HG02623 (cell line): ENCODE data around the gene PCBP3.
"Not testable (repeated sequence)": the region's sequence is repeated elsewhere in the genome, so short reads cannot be mapped to it uniquely, and the experiment has no call there.

Experiments
- ATAC-seq: cut with Tn5 transposase; IDR thresholded peaks from one replicate; pipeline ENCODE4 v1.9.1; 2021; ENCODE audit warnings: moderate library complexity; ENCODE audit not compliant: unreplicated experiment

Gene PCBP3

DNA sequence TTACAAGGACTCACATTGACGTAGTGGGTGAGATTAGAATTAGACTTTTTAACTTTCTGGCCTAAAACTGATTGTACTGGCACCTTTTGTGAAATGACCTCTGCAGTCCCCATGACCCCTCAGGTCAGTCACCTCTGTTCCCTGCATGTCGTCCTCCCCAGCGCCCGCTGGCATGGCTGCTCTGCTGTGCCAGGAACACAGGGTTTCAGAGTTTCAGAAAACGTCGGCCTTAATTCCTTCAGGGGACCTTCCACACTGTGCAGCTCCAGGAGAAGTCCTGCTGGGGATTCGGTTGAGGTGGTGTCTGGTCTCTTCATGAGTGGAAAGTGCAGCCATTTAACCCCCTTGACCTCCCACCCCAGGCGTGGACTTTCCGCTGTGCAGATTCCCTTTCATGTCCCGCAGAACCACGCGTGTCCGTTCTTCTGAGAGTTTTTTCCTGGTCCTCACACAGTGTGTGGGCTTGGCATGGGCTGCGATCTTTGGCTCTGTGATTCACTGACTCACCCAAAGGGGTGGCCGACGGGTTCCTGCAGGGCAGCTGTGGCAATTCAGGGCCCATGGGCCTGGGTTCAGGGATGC is 179.7 kb downstream of the PCBP3 start:
- no peak for ATAC-seq

DNA sequence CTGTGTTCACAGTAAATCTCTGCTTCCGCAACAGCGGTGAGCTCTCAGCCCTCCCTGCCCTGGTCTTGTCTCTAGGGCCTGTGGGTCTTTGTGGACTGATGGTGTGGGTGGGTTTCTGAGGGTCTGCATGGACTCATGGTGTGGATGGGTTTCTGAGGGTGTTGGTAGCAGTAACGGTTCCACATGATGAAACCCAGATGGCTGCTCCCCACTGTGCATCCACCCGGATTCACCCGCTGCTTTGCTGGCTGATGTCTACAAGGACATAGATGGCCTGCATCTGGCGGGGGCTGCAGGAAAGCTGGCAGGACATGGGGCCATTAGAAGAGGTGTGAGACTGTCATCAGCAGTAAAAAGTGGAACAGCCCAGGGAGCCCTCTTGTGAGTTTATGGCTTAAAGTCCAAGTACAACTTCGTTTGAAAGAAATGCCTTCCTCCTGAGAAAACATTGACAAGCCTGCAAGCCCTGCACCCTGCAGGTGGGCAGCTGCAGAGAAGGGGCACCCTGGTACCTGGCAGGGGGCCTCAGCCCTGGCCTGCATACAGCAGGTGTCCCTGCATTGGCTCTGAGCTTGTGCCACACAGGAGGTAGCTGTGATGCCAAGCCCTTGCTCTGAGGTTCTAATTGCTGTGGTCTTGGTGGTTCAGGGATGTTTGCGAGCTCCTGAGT is 181.2 kb downstream of the PCBP3 start:
- ATAC-seq: no peak

DNA sequence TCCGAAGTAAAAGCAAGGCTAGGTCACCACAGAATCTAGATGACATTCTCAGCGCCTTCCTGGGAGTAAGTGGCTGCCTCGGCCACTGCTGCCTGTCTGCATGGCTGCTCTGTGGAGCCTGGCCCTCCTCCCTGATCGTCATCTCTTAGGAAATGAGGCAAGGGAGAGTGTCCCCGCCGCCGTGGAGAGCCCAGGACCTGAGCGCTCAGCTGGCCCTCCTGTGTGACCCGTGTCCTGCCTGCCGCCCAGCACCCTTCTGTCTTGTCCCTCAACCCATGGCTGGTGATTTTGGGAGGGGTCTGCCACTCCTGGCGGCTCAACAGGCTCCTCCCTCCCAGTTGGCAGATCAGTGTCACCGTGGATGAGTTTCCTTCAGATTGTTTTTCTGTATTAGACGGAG is 181.7 kb downstream of the PCBP3 start:
- no peak for ATAC-seq

DNA sequence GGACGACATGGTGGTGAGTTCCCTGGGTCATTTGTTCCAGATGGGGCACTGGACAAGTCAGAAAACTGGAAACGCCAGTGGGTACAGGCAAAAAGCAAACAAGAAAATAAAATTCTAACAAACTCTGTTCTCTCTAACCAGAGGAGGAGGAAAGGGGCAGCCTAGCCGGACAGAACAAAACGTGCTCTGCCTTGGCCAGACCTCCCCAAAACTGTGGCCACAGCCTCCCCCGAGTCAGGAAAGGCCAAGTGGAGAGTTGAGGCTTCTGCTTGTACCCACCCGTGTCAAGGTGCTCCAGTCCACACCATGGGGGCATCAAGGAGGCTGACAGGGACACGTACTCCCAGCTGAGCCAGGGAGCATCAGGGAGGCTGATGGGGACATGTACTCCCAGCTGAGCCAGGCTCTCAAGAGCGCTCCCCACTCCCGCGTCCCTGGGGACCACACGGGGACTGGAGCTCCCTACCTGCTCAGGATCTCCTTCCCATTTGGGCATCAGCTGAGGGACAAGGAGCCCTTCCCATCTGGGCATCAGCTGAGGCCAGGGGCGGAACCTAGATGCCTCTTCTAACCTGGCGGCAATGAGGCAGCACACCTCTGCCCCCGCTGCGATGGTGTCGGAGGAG is 183.3 kb downstream of the PCBP3 start:
- no peak for ATAC-seq

DNA sequence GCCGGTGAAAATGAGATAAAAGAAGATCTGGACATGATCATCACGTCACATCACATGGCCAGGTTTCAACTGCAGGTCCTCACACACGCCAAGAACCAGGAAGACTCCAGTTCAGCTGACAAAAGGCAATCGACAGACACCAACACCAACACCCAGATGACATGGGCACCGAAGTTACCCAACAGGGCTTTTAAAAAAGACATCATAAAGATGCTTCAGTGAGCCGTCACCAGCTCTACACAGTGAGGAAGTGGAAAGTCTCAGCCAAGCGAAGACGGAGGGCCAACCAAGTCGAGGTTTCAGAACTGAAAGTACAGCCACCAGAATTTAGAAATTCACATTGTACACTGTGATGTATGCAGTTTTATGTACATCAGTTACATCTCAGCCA is 183.8 kb downstream of the PCBP3 start:
- no peak for ATAC-seq

DNA sequence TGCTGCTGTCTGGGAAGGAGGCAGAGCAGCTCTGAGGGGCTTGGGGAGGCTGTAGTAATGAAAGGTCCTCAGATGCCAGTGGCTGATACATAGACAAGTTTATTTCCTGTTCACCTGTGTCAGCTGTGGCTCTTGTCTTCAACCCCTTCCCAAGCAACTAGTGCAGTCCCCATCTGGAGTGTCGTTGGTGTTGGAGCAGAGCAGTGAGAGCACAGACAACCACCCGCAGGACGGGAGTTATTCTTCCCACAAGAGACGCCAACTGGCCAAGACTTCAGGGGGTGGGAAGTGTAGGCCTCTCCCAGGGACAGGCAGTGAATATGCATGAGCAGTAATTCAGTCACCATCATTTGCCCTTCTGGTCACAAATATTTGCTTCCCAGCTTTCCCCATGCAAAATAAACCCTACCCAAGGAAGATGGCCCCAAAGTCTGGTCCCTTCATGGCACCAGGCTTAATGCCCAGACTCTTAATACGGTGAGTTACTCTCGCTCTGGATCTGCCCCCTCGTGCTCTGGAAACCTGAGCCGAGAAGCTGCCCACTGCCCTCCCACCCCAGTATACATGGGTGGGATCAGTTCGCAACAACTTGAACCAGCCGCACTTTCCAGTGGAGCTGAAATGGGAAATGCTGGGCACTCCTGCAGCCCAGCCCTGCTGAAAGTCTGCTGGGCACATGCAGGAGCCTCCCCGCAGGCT is 184.5 kb downstream of the PCBP3 start:
- ATAC-seq: no peak

DNA sequence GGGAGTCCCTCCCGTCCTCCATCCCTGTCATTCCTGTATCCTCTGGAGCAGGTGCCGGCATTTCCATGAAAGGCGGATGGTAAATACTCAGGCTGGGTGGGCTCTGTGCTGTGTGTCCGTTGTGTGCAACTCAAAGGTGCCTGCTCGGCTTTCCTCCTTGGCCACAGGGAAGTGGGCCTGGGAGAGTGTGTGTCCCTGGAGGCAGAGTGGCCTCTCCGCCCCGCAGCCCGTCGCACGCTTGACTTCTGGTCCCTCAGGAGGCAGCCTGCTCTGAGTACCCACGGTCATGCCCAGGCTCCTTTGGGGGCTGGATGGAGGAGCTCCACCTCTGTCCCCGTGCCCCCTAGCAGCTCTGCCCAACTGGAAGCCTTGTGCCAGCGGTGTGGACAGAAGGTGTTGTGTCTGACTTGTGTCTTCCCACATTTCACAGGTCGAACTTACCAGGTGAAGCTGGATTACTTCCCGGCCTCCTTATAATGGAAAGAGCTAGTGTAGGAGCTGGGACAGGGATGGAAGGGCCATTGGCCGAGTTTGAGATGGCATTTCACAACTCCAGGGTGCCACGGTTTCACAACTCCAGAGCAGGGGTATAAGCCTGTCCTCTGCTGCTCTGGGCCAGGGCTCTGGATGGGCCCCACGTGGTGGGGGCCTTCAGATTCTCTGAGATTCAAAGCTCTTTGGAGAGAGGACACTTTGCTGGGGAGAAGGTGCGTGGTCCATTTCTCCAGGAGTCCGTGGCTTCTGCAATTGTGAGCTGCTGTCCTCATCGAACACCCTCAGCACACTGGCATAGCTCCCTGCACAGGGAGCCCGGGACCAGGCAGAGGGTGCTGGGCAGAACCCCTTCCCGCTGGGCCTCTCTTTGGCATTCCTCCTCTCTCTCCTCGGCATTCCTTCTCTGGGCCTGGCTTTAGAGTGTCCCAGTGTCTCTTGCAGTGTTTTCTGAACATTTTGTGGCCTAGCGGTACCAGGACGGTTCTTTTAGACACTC is 185.3 kb downstream of the PCBP3 start:
- no peak for ATAC-seq

DNA sequence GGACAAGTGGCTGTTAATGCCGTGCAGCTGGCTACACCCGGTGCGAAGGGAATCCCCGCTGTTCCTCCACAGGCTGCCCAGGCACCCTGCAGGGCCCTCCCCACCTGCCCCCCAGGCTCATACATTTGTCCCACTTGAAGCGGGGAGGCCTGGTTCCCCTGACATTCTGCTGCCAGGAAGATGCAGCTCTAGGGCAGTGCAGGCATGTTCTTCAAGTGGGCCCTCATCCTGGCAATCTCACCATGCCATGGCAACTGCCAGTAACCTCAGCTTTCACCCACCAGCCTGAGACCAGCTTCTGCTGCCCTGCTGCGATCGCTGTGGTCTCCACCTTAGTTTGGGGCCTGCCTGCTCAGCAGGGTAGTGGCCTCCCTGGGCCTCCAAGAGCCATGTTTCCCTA is 186.1 kb downstream of the PCBP3 start:
- no peak for ATAC-seq

DNA sequence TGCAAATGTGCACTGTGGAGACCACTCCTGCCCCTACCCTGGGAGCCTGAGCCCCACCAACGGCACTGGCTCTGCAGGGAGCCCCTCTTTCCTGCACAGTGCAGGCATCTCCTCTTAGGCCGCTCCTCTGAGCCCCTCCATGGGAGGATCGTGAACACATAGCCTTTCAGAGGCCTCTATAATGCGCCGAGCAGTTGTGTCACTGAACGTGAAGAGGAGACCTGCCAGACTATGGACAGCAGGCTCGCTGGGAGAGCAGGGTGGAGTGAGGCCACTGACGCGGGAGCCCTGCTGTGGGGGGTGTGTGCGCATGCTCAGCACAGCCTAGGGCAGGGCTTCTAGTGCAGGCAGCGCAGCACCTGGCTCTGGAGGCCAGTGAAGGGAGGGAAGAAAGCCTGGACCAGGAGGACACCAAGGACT is 186.7 kb downstream of the PCBP3 start:
- ATAC-seq: no peak

DNA sequence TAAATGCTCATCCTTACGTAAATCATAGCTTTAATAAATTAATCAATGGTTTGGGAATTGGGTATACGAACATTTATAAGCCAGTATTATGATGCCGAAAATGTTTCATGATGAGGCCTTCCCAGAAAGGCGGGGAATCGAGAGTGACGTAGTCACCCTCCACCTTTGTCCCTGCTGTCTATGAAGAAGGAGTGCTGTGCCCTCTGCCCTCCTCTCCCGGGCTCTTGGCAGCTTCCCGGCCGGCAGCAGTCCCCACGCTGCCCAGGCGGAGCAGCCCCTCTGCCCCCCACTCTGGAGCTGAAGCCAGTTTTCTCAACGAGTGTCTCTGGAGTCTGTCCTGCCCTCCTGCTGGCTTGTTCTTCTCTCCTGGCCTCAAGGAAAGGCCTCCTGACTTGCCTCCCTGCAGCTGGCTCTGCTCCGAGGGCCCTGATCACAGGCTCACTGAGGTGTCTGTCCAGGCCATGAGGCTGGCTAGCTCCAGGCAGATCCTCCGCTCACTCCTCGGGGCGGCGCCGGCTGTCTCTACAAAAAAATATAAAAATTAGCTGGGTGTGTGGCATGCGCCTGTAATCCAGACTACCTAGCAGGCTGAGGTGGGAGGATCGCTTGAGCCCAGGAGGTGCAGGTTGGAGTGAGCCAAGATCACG is 187.3 kb downstream of the PCBP3 start:
- ATAC-seq: no peak

DNA sequence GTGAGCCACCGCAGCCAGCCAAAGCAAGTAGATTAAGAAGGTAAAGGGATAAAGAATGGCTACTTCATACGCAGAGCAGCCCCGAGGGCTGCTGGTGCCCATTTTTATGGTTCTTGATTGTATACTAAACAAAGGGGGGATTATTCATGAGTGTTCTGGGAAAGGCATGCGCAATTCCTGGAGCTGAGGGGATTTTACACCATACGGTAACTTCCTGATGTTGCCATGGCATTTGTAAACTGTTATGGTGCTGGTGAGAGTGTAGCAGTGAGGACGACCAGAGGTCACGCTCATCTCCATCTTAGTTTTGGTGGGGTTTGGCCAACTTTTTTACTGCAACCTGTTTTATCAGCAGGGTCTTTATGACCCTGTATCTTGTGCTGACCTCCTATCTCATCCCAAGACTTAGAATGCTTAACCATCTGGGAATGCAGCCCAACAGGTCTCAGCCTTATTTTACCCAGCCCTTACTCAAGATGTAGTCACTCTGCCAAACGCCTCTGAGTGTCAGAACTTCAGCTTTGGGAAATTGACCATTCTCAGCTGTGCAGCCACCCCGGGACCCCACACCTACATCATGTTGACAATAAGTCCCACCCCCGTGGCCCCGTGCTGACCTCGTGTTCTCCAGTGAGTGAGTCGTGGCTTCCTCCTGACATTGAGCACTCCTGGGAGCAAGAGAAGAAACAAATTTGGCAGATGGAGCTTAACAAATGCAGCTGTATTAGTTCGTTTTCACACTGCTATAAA is 188.6 kb downstream of the PCBP3 start:
- ATAC-seq: no peak

DNA sequence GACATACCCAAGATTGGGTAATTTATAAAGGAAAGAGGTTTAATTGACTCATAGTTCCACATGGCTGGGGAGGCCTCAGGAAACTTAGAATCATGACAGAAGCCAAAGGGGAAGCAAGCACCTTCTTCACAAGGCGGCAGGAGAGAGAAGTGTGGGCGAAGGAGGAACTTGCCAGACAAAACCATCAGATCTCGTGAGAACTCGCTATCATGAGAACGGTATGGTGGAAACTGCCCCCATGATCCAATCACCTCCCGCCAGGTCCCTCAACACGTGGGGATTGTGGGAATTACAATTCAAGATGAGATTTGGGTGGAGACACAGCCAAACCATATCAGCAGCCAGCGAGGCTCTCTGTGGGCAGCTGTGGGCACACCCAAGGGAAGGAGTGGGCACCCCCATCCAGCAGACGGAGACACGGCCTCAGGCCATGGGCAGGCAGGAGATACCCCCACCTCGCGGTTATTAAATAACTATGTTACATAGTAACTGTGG is 189.3 kb downstream of the PCBP3 start:
- ATAC-seq: not testable (repeated sequence)

DNA sequence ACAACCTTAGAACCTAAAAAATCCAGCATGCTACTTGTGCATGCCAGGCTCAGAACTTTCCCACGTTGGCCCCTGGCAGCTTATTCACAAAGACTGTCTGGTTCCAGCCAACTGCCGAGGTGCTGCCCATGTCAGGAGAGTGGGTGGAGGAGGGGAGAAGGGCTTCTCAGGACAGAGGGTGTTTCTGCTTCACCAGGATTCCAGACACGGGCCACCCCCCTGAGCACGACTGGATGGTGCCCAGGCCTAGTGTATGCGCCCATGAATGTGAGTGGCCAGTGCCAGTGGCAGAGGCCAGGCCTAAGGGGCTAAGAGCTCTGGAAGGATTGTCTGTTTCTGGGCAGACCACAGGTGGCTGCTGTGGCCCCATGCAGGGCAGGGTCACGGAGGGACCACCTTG is 189.9 kb downstream of the PCBP3 start:
- ATAC-seq: no peak

DNA sequence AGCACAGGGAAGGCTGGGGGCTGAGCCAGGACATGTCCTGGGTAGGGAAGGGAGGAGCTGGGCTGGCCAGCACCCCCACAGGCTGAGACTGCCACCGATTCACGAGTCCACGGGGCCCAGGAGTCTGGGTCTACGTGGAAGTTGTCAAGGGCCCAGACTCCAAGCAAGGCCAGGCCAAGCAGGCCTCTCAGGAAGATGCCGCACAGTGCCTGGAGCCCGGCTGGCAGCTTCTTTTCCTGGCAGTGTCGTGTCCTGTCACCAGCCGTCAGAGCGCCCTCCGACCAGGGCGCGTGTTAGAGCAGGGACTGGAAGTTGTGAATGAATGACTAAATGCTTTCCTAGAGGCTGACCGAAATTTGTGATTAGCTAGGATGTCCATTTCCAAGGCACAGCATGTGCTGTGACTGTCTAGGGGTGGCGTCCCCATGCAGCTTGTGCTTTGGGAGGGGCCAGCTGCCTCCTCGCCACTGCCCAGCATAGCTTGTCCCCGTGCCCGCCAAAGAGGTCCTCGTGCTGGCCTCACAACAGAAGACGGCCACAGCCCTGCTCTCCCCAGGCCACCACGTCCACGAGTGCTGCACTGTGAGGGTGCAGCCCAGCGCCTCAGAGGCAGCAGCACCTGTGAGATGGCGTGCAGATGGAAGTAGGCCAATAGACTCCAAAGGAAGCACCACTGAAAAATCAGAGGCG is 190.6 kb downstream of the PCBP3 start:
- ATAC-seq: no peak

DNA sequence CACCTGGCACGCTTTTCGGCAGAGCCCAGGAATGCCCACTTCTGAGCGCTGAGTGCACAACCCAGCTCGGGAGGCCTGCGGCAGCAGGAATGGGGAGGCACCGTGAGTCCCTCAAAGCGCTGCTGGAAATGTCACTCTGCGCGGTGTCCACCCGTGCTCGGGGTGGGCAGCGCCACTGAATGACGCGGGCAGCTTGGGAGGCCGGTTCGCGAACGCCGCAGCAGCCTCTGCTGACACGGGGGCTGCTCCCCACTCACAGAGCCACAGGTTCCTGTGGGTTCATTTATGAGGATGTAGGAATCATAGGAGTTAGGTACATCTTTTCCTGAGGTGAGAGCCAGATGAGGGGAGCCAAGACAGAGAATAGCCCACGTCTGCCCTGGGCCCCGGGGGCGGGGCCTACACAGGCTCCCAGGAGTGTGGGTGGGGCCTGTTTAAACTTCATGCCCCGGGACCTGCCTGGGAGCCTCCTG is 191.3 kb downstream of the PCBP3 start:
- ATAC-seq: no peak

DNA sequence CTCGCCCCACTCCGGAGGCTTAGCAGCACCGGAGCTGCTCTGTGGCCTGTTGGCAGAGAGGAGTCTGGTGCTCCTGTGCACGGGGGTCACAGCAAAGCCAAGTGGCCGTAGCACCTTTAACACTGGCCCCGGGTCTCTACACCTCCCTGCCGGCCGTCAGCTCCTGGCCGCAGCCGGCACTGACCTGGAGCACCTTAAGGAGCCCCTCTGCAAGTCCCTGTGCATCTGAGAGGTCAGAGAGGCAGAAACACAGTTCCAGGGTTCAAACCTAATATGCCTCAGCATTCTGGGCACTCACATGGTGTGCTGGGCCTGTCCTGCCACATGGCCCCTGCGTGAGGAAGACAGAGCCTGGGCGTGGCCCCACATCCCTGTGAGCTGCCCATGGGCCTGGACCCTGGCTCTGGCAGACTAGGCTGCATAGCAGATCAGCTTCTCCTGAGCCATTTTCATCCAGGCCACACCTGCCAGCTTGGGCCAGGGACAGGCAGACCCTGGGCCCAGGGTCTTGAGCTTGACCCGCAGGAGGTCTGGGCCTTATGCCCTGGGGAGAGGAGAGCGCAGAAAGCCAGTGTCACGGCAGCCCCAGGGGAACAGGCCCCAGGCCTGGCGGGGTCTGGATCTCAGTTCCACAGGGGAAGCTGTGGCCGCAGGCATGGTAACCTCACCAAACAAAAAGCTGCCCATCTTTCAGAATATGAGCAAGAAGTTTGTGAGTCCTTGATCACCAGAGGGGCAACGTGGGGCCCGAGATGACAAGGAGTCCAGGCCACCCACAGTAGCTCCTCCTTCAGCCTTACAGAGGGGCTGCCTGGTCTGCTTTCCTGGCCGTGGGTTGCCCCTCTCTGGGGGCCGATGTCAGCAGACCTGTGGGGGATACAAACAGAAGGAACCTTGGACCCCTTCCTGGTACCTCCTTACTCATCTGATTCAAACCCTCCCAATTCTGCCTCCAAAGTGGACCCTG is 192.1 kb downstream of the PCBP3 start:
- ATAC-seq: no peak

DNA sequence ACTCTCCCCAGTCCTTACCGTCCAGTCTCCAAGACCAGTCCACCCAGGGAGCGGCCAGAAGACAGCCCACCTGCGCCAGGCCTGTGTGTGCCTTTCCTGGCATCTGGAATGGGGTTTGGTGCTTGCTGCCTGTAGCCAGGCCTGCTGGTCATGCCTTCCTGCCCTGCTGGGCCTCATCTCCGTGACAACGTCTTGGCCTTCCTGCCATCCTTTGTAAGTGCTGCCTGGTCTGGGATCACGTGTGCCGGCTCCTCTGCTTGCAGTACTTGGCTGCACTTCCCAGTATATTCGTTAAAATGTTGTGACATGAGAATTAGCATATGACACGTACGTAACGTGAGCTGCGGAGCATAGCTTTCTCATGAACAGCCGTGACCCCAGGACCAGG is 192.7 kb downstream of the PCBP3 start:
- ATAC-seq: no peak
